ENCODE data around the gene DIPK1A.

The DIPK1A gene

DNA sequence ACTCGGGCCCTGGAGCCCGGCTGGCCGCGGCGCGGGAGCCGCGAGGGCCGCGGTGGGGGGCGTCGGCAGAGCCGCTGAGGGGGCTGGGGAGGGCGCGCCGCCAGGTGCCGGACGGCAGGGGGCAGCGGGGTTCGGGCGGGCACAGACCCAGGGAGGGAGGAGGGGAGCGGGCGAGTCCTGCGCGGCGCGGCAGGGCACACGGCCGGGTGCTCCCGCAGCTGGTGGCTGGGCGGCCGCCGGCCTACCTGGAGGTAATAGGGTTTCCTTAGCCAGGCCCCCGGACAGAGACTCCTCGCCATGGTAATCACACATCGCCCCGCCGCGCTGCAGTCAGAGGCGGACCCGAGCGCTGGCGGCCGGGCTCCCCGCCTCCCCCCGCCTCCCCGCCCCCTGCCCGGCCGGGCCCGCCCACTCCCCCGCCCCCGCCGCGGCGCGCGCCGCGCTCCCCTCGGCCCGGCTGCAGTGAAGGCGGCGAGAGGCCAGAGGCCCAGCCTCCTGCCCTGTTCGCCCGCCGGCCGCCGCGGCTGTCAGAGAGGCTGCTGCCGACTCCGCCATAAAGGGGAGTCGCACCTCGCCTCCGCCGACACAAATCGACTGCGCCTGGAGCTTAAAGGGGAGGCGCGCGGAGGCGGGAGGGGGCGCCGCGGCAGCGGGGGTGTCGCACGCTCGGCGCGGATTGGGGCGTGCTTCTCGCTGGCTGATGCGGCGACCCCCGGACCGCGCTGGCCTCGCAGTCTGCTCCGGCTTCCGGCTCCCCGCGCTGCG, at the start of gene DIPK1A:
DIPK1A (minus strand) TSS at position 332 of the 765 bp plus-strand sequence; CDS start at position 299, 33 bp downstream.
- peak within 1 kb of the TSS; percentile 79 to 96 (median 84) for H3K9ac ChIP-seq (ENCODE audit: low read length in 5 of 5)
- peaks cover 4 to 26% (median 19%) of the 10 kb centered on the region in 5 donors for H3K4me1 ChIP-seq (ENCODE audit: control insufficient read depth in 5 of 5, insufficient read depth in 5 of 5, low read length in 5 of 5)
- no peaks in the 10 kb centered on the region for H3K27me3 ChIP-seq (ENCODE audit: control insufficient read depth in 5 of 5, insufficient read depth in 4 of 5, low read length in 5 of 5)
- no peaks in the 10 kb centered on the region for H3K9me3 ChIP-seq (ENCODE audit: control insufficient read depth in 5 of 5, low read length in 5 of 5)
- peak within 1 kb of the TSS; percentile 83 to 96 (median 89) for H3K4me3 ChIP-seq (ENCODE audit: low read depth in 1 of 5, low read length in 5 of 5)
- peak within 1 kb of the TSS; percentile 88 for H3K27ac ChIP-seq (ENCODE audit: low read depth, low read length)
- H3K36me3 ChIP-seq (ENCODE audit: control insufficient read depth in 5 of 5, insufficient read depth in 5 of 5, low read length in 5 of 5), result peaks cover 0 to 4% (median 0%) of the 10 kb centered on the region in 5 donors

GRCh38 chr1:93007941-93008577, 46.8 kb upstream of the DIPK1A start:
- H3K9me3 ChIP-seq (ENCODE audit: control insufficient read depth in 5 of 5, low read length in 5 of 5), result no peaks in the 10 kb centered on the region
- no peak overlapping the region for H3K27ac ChIP-seq (ENCODE audit: low read depth, low read length)
- peaks cover 0 to 3% (median 0%) of the 10 kb centered on the region in 5 donors for H3K4me1 ChIP-seq (ENCODE audit: control insufficient read depth in 5 of 5, insufficient read depth in 5 of 5, low read length in 5 of 5)
- no peaks in the 10 kb centered on the region for H3K36me3 ChIP-seq (ENCODE audit: control insufficient read depth in 5 of 5, insufficient read depth in 5 of 5, low read length in 5 of 5)
- H3K4me3 ChIP-seq (ENCODE audit: low read depth in 1 of 5, low read length in 5 of 5), result no peak overlapping the region
- H3K27me3 ChIP-seq (ENCODE audit: control insufficient read depth in 5 of 5, insufficient read depth in 4 of 5, low read length in 5 of 5), result no peaks in the 10 kb centered on the region
- no peak overlapping the region for H3K9ac ChIP-seq (ENCODE audit: low read length in 5 of 5)

DNA sequence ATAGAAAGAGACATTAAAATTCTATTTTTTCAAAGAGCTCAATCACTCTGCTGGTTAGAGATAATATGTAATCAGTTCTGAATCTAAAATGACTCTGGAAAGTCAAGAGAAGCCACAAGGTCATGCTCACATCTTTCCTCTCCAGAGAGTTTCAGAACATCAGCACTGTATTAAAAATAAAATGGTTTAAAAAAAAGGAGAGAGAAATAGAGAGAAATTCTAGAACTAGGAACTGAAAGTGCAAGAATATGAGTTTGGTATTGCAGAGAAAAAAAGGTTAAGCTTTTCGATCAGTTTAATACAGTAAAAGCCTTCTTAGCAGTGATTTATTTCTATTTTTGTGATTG, 44.0 kb upstream of the DIPK1A start:
- Histone ChIP-seq H3K27ac (ENCODE audit: low read depth, low read length) (no peak overlapping the region), H3K27me3 (ENCODE audit: control insufficient read depth in 5 of 5, insufficient read depth in 4 of 5, low read length in 5 of 5) (no peaks in the 10 kb centered on the region), H3K36me3 (ENCODE audit: control insufficient read depth in 5 of 5, insufficient read depth in 5 of 5, low read length in 5 of 5) (no peaks in the 10 kb centered on the region), H3K4me1 (ENCODE audit: control insufficient read depth in 5 of 5, insufficient read depth in 5 of 5, low read length in 5 of 5) (peaks cover 0 to 9% (median 3%) of the 10 kb centered on the region in 5 donors), H3K4me3 (ENCODE audit: low read depth in 1 of 5, low read length in 5 of 5) (no peak overlapping the region), H3K9ac (ENCODE audit: low read length in 5 of 5) (no peak overlapping the region), H3K9me3 (ENCODE audit: control insufficient read depth in 5 of 5, low read length in 5 of 5) (no peaks in the 10 kb centered on the region)

DNA sequence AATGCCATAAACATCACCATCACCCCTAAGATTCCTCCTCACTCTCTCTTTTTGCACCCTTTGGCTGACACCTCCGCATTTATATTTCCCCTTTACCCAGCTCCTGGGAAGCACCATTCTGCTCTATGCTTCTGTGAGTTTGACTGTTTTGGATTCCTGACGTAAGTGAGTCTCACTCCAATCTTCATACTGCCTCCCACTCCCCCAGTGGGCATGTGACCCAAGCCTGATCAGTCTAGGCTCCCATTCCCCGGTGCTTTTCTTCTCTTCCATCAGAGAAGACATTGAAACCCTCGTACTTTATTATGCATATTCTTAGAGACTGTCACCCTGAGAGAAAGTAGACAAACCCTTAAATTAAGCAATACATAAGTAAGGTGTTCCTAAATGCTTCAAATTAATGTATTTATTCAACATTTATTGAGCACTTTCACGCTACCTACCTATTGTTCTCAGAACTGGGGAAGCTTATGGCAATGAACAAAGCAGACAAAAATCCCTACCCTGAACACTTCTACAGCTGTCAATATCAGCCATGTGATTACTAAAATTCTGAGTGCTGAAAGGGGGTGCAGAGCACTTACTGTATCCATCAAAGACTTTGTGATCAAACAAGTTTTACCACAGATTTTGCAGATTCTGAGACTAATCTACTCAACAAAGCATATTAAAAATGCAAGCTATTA, 43.4 kb upstream of the DIPK1A start:
- Histone ChIP-seq H3K9ac (ENCODE audit: low read length in 5 of 5) (no peak overlapping the region), H3K4me3 (ENCODE audit: low read depth in 1 of 5, low read length in 5 of 5) (no peak overlapping the region), H3K36me3 (ENCODE audit: control insufficient read depth in 5 of 5, insufficient read depth in 5 of 5, low read length in 5 of 5) (no peaks in the 10 kb centered on the region), H3K9me3 (ENCODE audit: control insufficient read depth in 5 of 5, low read length in 5 of 5) (no peaks in the 10 kb centered on the region), H3K27me3 (ENCODE audit: control insufficient read depth in 5 of 5, insufficient read depth in 4 of 5, low read length in 5 of 5) (no peaks in the 10 kb centered on the region), H3K4me1 (ENCODE audit: control insufficient read depth in 5 of 5, insufficient read depth in 5 of 5, low read length in 5 of 5) (peaks cover 0 to 11% (median 3%) of the 10 kb centered on the region in 5 donors), H3K27ac (ENCODE audit: low read depth, low read length) (no peak overlapping the region)

GRCh38 chr1:93003981-93004380, 42.7 kb upstream of the DIPK1A start:
- Histone ChIP-seq H3K27ac (ENCODE audit: low read depth, low read length) (no peak overlapping the region), H3K4me3 (ENCODE audit: low read depth in 1 of 5, low read length in 5 of 5) (no peak overlapping the region), H3K36me3 (ENCODE audit: control insufficient read depth in 5 of 5, insufficient read depth in 5 of 5, low read length in 5 of 5) (no peaks in the 10 kb centered on the region), H3K9me3 (ENCODE audit: control insufficient read depth in 5 of 5, low read length in 5 of 5) (no peaks in the 10 kb centered on the region), H3K27me3 (ENCODE audit: control insufficient read depth in 5 of 5, insufficient read depth in 4 of 5, low read length in 5 of 5) (no peaks in the 10 kb centered on the region), H3K9ac (ENCODE audit: low read length in 5 of 5) (no peak overlapping the region), H3K4me1 (ENCODE audit: control insufficient read depth in 5 of 5, insufficient read depth in 5 of 5, low read length in 5 of 5) (peaks cover 0 to 11% (median 3%) of the 10 kb centered on the region in 5 donors)

DNA sequence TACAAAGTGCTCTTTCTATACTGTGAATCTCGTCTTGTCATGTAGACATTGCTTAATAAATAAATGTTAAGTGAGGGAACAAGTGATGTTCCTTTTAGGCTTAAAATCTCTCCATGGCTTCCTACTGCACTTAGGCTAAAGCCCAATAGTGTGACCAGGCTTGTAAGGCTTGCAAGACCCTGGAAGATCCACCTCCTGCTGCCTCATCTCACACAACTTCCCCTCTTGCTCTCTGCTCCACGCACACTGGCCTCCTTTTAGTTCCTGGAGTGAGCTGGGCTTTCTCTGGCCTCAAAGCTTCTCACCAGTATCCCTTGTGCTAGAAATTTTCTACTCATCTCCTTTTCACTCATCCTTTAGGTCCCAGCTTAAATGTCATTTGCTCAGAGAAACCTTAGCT, 41.5 kb upstream of the DIPK1A start:
- Histone ChIP-seq H3K9ac (ENCODE audit: low read length in 5 of 5) (no peak overlapping the region), H3K9me3 (ENCODE audit: control insufficient read depth in 5 of 5, low read length in 5 of 5) (no peaks in the 10 kb centered on the region), H3K4me3 (ENCODE audit: low read depth in 1 of 5, low read length in 5 of 5) (no peak overlapping the region), H3K27ac (ENCODE audit: low read depth, low read length) (no peak overlapping the region), H3K27me3 (ENCODE audit: control insufficient read depth in 5 of 5, insufficient read depth in 4 of 5, low read length in 5 of 5) (no peaks in the 10 kb centered on the region), H3K4me1 (ENCODE audit: control insufficient read depth in 5 of 5, insufficient read depth in 5 of 5, low read length in 5 of 5) (peaks cover 0 to 11% (median 3%) of the 10 kb centered on the region in 5 donors), H3K36me3 (ENCODE audit: control insufficient read depth in 5 of 5, insufficient read depth in 5 of 5, low read length in 5 of 5) (no peaks in the 10 kb centered on the region)

GRCh38 chr1:93001893-93002292, 40.6 kb upstream of the DIPK1A start:
- Histone ChIP-seq H3K9ac (ENCODE audit: low read length in 5 of 5) (no peak overlapping the region), H3K4me3 (ENCODE audit: low read depth in 1 of 5, low read length in 5 of 5) (no peak overlapping the region), H3K27ac (ENCODE audit: low read depth, low read length) (no peak overlapping the region), H3K9me3 (ENCODE audit: control insufficient read depth in 5 of 5, low read length in 5 of 5) (no peaks in the 10 kb centered on the region), H3K27me3 (ENCODE audit: control insufficient read depth in 5 of 5, insufficient read depth in 4 of 5, low read length in 5 of 5) (no peaks in the 10 kb centered on the region), H3K36me3 (ENCODE audit: control insufficient read depth in 5 of 5, insufficient read depth in 5 of 5, low read length in 5 of 5) (no peaks in the 10 kb centered on the region), H3K4me1 (ENCODE audit: control insufficient read depth in 5 of 5, insufficient read depth in 5 of 5, low read length in 5 of 5) (peaks cover 0 to 11% (median 3%) of the 10 kb centered on the region in 5 donors)

- Histone ChIP-seq H3K9ac (ENCODE audit: low read length in 5 of 5) (no peak overlapping the region), H3K9me3 (ENCODE audit: control insufficient read depth in 5 of 5, low read length in 5 of 5) (no peaks in the 10 kb centered on the region), H3K27ac (ENCODE audit: low read depth, low read length) (no peak overlapping the region), H3K36me3 (ENCODE audit: control insufficient read depth in 5 of 5, insufficient read depth in 5 of 5, low read length in 5 of 5) (no peaks in the 10 kb centered on the region), H3K4me3 (ENCODE audit: low read depth in 1 of 5, low read length in 5 of 5) (no peak overlapping the region), H3K4me1 (ENCODE audit: control insufficient read depth in 5 of 5, insufficient read depth in 5 of 5, low read length in 5 of 5) (peaks cover 0 to 11% (median 3%) of the 10 kb centered on the region in 5 donors), H3K27me3 (ENCODE audit: control insufficient read depth in 5 of 5, insufficient read depth in 4 of 5, low read length in 5 of 5) (no peaks in the 10 kb centered on the region)
Measured at GRCh38 chr1:93000751-93001175, 39.5 kb upstream of the DIPK1A start.

DNA sequence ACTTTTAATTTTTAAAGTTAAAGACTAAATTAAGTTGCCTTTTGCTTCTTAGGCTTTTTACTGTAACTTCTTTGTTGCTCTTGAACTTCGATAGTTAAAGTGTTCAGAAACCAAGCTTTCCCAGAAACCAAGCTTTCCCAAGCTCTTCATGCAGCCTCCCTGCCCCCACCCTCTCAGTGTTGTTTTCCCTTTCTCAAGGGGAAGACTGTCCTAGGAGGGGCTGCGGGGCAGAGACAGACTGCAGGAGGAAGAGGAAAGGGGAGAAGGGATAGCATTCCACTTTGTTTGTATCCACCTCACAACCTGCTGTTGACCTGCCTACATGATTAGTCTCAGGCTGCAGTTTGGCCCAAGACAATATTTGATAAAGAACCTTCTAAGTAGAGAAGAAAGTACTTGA, 39.0 kb upstream of the DIPK1A start:
- Histone ChIP-seq H3K9me3 (ENCODE audit: control insufficient read depth in 5 of 5, low read length in 5 of 5) (no peaks in the 10 kb centered on the region), H3K27me3 (ENCODE audit: control insufficient read depth in 5 of 5, insufficient read depth in 4 of 5, low read length in 5 of 5) (no peaks in the 10 kb centered on the region), H3K4me3 (ENCODE audit: low read depth in 1 of 5, low read length in 5 of 5) (no peak overlapping the region), H3K4me1 (ENCODE audit: control insufficient read depth in 5 of 5, insufficient read depth in 5 of 5, low read length in 5 of 5) (peaks cover 0 to 11% (median 3%) of the 10 kb centered on the region in 5 donors), H3K36me3 (ENCODE audit: control insufficient read depth in 5 of 5, insufficient read depth in 5 of 5, low read length in 5 of 5) (no peaks in the 10 kb centered on the region), H3K9ac (ENCODE audit: low read length in 5 of 5) (no peak overlapping the region), H3K27ac (ENCODE audit: low read depth, low read length) (no peak overlapping the region)

- Histone ChIP-seq H3K9ac (ENCODE audit: low read length in 5 of 5) (no peak overlapping the region), H3K4me3 (ENCODE audit: low read depth in 1 of 5, low read length in 5 of 5) (no peak overlapping the region), H3K27me3 (ENCODE audit: control insufficient read depth in 5 of 5, insufficient read depth in 4 of 5, low read length in 5 of 5) (no peaks in the 10 kb centered on the region), H3K27ac (ENCODE audit: low read depth, low read length) (no peak overlapping the region), H3K36me3 (ENCODE audit: control insufficient read depth in 5 of 5, insufficient read depth in 5 of 5, low read length in 5 of 5) (no peaks in the 10 kb centered on the region), H3K4me1 (ENCODE audit: control insufficient read depth in 5 of 5, insufficient read depth in 5 of 5, low read length in 5 of 5) (peaks cover 0 to 11% (median 0%) of the 10 kb centered on the region in 5 donors), H3K9me3 (ENCODE audit: control insufficient read depth in 5 of 5, low read length in 5 of 5) (no peaks in the 10 kb centered on the region)
Measured at GRCh38 chr1:92998821-92999220, 37.6 kb upstream of the DIPK1A start.

Data from subcutaneous abdominal adipose tissue (tissue), 5 donors.